Kidney tubule cell (primary cell): ENCODE data around the gene SERPINI1.
"Not testable (repeated sequence)": the region's sequence is repeated elsewhere in the genome, so short reads cannot be mapped to it uniquely, and the experiment has no call there.

ENCODE experiments used
- DNase-seq: peaks from one replicate; pipeline ENCODE4 v3.0.0-alpha.2; 2018; ENCODE audit warnings: low spot score

The SERPINI1 gene

DNA sequence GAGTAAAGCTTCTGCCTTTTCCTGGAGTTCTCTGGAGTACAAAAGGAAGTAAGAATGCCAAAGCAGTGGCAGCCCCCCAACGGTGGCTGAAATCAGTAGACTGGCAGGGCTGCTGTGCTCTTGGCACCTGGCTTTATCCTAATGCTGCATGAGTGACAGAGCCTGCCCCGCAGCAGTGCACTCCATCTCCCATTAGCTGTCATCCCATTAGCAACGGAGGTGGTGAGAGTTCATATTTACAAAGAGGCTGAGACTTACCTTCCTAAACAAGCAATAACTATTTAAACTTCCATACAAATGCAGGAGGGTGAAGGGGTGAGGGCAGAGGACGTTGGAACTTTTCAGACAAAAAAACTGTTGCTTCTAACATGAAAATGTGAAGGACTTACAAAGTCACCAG is 51.9 kb downstream of the SERPINI1 start:
- DNase-seq: no peak

DNA sequence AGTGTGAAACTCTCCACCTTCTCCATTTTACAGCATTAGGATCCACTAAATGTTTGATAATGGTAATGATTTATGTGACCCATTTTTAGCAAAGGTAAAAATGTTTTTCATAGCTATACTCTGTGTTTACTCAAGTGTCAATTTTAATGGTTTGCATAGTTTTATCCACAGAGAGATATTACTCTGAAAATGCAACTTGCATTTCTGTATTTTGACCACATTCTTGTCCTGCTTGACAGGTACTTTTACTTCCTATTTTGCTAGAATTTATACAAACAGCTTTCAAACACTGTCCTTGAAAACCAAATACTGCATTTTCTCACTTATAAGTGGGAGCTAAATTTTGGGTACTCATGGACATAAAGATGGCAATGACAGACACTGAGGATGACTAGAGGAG is 62.9 kb downstream of the SERPINI1 start:
- DNase-seq: no peak

DNA sequence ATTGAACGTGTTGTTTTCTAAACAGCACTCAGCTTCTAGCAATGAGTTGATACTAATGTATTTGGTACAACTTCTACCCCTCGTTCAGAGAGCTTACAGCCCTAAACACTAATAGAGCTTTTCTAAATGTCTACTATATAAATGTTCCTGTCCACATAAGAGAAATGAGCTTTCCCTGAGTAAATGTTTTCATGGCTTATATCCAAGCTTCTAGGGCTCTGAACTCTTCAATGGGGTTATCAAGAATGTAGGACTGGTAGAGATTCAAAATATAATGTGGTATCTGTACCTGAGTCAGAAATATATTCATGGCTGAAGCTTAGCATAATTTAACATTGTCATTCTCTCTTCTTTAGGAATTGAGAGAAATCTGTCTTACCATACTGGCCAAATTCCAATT is 73.4 kb downstream of the SERPINI1 start:
- no peak for DNase-seq

DNA sequence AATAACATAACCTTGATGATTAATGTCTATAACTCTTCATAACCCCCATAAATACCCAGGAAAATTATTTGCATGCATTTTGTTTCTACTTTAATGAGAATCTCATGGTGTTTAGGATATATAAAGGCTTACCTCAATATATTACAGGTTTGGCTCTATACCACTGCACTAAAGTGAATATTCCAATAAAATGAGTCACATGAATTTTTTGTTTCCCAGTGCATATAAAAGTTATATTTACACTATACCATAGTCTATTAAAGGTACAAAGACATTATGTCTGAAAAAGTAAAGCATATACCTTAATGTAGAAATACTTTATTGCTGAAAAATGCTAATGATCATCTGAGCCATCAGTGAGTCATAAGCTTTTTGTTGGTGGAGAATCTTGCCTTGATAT is 74.7 kb downstream of the SERPINI1 start:
- no peak for DNase-seq

DNA sequence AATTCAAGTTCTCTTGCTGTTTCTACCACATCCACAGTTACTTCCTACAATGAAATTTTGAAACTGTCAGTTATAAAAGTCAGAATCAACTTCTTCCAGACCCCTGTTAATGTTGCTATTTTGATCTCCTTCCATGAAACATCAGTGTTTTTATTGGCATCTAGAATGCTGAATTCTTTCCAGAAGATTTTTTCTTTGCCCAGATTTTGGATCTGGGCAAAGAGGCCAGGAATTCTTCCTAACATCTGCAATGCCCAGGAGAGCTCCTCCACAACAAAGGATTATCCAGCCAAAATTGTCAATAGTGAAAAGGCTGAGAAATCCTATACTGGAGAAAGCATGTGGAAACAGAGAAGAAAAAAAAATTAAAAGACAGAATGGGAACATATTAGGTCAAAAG is 75.5 kb downstream of the SERPINI1 start:
- DNase-seq: no peak

DNA sequence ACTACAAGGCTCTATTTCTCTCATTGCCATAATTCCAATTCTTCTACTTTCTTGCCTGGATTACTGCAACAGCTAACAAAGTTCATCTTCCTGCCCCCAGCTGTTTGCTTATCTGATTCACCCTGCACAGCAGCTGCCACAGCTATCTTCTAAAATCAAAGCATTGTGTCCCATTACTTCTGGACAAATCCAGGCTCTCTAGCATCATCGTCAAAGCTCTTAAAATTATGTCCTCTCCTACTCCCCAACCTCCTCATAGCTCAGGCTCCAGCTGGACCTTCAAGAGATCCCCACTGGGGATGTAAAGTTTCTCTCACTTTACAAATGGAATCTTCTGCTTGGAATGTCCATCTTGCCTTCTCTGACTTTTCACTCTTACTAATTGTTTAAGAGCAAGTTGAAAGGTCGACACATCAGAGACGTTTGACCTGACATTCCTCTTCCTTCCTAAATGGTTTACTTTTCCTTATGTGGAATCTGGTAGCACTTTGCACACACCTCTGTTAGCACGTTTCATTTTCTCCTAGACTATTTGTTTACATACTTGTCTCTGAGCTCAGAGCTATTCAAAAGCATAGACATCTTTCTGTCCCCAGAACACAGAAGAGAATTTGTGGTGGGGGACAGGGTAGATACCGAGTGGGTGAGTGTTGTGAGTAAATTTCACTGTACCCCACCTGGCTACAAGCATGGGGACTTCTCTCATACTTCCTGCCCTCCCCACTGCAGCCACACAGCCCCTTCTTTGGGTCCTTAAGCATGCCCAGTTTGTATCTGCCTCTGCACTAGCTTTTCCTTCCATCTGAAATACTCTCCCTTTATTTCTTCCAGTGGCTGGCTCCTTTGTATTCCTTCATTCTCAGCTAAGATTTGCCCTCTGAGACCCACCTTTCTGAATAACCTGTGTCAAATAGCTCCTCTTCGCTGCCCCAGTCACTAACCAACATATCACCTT is 77.9 kb downstream of the SERPINI1 start:
- DNase-seq: no peak

DNA sequence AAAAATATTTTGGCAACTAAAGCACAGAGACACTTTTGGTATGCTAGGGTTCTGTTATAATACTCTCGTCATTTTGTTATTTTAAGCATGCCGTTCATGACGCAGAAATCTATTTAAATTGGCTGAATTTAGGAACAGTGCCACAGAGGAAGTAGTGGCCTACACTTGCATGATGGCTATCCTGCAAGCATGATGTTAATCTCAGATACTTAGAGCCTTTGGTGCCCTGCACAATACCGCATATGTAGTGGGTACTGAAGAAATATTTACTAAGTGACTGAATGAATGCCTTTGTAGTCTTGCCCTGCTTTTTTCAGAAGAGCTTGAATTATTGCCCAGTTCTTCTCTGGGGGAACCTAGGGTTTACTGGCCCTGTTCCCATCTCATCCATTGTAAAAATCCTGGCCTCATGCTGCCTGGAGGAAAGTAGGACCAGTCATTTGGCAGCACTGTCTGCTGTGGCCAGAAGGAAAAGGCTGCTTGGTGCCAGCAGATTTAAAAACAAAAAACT is 79.0 kb downstream of the SERPINI1 start:
- no peak for DNase-seq

DNA sequence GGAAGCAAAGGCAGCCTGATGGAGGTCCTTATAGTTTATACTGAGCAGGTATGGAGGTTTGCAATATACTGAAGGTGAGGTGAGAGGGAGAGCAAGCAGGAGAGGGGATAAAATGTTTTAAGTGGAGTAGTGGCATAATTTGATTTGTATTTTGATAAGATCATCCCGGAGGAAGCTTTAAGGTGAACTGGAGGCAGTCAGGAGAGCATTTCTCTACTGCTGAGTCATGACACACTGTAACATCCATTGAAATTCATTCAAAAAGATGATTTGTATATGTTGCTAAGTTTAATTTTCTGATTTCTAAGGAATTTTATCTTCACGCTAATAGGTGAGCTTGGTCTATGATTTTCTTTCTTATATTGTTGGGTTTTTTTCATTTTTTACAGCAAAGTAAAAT is 81.4 kb downstream of the SERPINI1 start:
- no peak for DNase-seq

DNA sequence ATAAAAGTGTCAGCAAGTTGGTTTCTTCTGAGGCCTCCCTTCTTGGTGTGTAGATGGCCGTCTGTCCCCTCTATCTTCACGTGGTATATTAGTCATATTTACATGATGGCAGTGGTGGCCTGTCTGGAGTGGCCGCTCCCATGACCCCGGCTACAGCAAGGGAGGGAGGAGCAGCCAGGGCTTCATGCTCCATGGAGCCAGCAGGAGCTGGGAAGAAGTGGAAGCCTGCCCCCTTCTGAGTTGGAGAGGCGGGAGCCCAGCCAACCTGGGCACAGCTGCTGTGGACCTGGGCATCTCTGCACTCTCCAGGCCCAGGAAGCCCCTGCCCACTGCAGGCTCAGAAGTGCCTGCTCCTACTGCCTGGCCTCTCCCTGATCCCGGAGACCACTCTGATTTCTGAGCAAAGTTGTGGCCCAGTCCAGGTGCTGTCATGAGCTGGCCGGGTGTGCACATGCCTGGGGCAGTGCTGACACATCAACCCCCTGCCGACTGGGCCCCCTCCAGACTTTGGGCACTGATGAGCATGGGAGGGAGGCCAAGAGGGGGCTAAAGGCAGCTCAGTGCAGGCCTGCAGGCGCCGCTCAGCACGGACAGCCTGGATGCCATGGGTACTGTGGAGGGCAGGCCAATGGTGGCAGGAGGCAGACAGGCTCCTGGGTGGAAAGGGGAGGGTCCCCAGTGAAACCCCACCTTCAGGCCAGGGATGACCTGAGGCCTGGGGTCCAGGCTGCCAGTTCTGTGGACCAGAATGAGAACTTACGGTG is 84.8 kb downstream of the SERPINI1 start:
- DNase-seq: no peak

DNA sequence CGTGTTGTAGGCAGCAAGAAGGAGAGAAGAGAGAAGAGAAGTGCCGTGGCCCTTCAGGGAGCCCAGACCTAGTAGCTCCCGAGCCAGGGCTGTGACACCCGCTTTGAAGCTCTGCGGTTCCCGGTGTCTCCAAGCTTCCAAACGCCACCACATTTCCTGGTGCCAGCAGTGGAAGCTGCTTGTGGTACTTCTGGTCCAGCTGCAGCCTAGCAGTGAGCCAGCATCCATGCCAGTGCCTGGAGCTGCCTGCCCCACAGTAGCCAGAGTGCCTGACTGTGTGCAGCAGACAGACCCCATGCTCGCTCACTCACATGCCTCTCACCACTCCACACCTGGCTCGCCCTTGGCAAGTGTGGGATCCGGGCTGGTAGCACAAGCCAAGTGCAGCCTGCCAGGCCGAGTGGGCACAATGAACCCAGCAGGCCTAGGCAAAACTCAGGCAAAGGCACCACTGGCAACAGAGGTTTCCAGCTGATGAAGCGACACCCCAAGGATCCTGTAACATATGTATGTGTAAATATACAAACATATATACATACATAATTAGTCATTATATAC is 85.8 kb downstream of the SERPINI1 start:
- no peak for DNase-seq

DNA sequence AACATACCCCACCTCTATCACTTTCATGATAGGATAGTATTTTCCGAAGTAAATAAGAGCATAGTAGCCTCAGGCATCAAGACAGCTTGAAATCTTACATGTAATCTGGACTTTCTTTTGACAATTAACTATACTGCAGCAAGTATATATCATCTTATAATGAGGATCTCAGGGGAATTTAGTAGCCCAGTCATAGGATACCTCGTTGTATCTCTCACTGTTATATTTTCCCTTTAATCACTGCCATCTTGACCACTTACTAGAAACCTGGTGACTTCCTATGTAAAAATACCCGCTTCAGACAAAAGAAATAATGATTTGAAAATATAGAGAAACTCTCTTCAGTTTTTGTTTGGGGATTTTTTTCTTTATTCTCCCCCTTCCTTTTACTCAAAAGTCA is 88.2 kb downstream of the SERPINI1 start:
- no peak for DNase-seq

DNA sequence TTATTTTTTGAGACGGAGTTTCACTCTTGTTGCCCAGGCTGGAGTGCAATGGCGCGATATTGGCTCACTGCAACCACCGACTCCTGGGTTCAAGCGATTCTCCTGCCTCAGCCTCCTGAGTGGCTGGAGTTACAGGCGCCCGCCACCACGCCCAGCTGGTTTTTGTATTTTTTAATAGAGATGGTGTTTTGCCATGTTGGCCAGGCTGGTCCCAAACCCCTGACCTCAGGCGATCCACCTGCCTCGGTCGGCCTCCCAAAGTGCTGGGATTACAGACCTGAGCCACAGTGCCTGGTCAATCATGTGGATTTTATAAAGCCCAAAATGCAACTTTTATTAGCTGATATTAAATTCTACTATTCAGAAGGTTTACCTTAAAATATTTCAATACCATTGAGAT is 92.1 kb downstream of the SERPINI1 start:
- DNase-seq: not testable (repeated sequence)

DNA sequence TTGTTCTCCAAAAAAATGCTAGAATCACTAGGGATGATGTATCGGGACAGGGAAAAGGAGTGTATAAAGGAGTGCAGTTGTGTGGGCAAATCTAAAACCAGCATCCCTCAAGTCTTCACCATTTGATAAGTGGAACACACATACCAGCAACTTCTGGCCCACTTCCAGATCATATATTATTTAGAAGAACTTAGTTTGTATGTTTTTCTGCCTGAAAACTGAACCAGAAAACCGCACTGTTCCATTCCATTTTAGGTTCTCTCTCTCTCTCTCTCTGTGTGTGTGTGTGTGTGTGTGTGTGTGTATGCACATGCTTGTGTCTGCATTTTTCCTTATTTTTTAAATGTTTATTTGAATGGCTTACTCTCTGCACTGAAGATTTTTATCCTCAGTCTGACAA is 93.5 kb downstream of the SERPINI1 start:
- no peak for DNase-seq

DNA sequence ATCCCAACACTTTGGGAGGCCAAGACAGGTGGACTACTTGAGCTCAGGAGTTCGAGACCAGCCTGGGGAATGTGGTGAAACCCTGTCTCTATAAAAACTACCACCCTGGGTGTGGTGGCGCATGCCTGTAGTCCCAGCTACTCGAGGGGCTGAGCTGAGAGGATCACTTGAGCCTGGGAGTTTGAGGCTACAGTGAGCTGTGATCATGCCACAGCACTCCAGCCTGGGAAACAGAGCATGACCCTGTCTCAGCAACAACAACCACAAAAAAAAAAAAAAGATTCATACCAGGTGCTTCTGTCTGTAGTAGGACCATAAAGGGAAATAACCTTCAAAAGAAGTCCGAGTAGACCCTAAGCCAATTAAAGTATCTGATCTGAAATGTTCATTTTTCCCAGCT is 94.5 kb downstream of the SERPINI1 start:
- DNase-seq: no peak

DNA sequence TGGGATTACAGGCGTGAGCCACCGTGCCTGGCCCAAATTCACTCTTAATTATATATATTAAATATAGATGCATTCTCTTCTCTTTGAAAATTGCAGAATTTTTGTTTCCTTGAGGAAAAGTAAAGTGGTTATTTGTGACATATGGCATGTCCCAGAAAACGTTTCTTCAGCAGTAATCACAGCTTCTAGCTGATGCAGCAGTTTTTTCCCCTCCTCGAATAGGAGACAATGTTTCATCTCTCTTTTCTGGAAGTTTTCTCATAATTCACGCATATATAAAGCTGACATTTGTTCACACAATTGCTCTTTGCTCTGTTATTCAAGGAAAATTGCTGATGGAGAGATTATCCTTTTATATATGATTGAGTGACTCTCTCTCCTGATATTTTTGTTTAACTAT is 99.8 kb downstream of the SERPINI1 start:
- DNase-seq: no peak

DNA sequence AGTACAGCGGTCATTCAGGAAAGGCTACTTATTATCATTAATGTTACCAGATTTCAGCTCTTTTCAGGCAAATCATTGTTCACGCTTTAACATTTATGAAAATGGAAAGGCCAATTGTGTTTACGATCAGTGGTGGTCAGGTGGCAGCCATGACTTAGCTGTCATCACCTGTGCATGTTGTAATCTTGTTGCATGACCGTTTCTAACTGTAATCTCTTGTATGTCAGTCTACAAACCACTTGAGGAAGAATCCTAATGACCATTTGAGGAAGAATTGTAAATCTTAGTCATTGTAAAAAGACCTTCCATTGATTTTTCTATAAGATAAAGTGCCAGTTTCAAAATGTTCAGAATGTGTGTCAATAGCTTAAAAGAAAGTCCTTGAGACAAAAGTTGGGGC is 100.4 kb downstream of the SERPINI1 start:
- no peak for DNase-seq

DNA sequence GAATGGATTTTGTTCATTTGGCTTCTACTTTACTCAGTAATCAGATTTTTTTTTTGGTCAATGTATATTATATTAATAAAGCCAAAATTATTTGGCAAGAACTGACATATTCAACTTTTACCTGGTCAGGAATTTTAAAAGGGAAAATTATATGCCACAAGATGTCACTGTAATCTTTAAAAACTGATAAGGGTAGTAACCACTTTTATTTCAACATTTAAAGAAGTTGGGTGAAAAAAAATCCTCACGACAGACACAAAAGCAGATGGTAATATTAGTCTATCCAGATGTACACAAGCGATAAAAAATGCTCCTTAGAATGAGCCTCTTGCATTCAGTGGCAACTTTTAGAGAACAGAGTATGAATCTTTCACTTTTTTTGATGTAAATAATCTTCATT is 101.9 kb downstream of the SERPINI1 start:
- no peak for DNase-seq

DNA sequence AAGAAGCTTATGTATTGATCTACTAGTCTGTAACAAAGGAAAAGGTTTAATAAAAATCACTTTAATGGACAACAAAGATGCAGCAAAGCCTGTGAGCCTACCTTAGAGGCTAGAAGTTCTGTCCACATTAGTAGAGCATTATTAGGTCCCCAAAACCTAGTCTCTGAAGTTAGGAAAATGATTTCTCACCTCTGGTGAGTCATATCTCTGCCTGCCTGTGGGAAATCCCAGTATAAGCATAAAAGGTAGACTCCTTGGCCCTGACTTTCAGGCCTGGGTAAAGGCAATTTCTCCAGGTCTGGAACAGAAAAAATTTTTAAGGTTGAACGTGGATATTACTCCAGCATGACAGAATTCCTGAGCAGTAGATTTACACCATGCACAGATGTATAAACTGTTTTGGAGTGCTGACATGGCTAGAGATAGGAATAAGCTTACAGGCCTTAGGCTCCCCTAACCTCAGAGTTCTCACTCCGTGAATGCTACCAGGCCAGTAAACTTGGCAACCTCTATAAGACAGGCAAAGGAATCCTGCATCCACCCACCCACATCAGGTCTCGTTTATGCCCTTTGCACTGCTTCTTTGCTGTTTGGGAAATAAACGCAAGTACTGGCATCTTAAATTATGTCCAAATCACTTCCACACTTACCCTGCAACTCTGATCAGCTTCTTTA is 104.1 kb downstream of the SERPINI1 start:
- peak; percentile 23 for DNase-seq

DNA sequence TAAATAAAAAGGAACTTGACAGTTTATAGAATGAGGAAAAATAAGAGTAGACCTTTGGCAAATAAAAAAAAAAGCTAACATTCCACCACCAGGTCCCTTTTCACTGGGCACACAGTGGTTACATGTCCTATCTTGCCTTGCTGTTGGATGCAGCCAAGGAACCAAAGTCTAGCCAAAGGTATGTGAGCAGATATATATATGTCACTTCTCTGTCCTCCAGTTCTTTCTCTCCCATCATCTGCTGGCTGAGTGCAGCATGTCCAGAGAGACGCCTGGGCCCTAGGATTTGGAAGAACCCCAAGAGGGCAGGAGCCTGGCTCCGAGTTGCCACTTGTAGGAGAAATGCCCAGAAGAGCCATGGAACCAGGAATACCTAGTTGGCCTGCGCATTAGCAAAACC is 104.7 kb downstream of the SERPINI1 start:
- no peak for DNase-seq

DNA sequence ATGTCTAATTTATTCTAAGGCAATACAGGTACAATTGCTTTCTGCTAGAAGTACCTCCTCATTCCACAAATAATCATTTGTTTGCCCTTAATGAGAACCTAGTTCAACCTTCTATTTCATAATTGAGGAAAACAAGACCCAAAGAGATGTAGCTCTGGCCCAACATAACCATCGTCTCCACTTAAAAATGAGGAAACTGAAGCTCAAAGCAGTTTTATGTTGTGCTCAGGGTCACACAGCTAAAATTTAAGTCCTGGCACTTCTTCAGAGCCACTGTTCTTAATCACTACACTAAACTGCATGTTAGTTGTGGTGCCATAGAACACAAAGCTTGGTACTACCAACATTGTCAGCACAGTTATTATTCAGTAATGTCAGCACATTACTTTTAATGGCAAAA is 108.0 kb downstream of the SERPINI1 start:
- no peak for DNase-seq

DNA sequence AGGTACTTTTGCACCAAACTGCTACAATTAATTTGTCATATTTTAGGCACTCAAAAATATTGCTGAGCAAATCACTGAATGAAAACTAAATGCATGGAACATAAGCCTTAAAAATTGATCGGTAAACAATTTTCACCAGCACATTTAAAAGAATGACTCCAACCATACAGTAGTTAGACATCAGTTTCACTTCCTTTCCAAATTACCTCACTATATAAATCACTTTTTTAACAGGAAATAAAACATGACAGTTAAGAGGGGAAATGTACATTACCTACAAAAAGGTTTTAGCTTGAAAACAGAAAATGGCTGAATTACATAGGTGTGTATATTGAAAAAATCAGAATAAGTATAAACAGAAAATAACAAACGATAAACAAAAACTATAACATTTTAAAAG is 108.4 kb downstream of the SERPINI1 start:
- no peak for DNase-seq

DNA sequence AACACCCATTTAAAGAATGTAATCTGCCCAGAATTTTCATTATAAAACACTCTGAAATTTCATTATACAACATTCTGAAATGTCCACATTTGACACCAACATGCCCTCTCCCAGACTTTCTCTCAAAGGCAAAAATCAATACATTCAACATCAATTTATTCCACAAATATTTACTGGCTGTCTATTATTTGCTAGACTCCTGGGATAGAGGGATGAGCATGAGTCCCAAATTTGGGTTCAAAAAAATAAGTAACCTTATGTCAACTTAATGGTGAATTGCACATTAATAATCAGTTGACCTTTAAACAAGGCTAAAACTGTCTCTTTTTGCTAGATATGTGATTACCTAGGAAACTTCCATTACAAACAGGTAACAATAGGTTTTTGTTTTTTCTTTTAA is 109.0 kb downstream of the SERPINI1 start:
- DNase-seq: no peak
